Mesenchymal stem cell (in vitro differentiated cells and primary cell): ENCODE data around the gene TRPM3.

ENCODE experiments used
- DNase-seq: peaks from one replicate; pipeline ENCODE4 v3.0.0-alpha.2; 2013
- H2AFZ ChIP-seq: one replicate; pipeline ENCODE4 v1.6.1; 2013; ENCODE audit warnings: low read depth, mild to moderate bottlenecking, control low read depth, inconsistent platforms, low read length, moderate library complexity
- H2AK5ac ChIP-seq: 2 replicates; pipeline ENCODE4 v1.6.1; 2013; ENCODE audit warnings: low read length, moderate library complexity, mild to moderate bottlenecking, inconsistent platforms; ENCODE audit not compliant: severe bottlenecking
- H2BK120ac ChIP-seq: one replicate; pipeline ENCODE4 v1.6.1; 2013; ENCODE audit warnings: low read depth, mild to moderate bottlenecking, inconsistent platforms, low read length, moderate library complexity
- H2BK12ac ChIP-seq, 2 experiments: one replicate each; pipeline ENCODE4 v1.6.1; 2013; ENCODE audit warnings: inconsistent platforms in 2 of 2, low read length in 2 of 2, mild to moderate bottlenecking in 2 of 2, moderate library complexity in 2 of 2, control low read depth in 1 of 2
- H2BK15ac ChIP-seq: one replicate; pipeline ENCODE4 v1.6.1; 2013; ENCODE audit warnings: mild to moderate bottlenecking, low read depth, inconsistent platforms; ENCODE audit not compliant: poor library complexity, severe bottlenecking
- H2BK5ac ChIP-seq: 2 replicates; pipeline ENCODE4 v1.6.1; 2013; ENCODE audit warnings: low read depth, mild to moderate bottlenecking, low read length, control low read depth, inconsistent platforms; ENCODE audit not compliant: poor library complexity, severe bottlenecking
- H3K14ac ChIP-seq, 2 experiments: one replicate each; pipeline ENCODE4 v1.6.1; 2013; ENCODE audit warnings: inconsistent platforms in 2 of 2, low read length in 2 of 2, control low read depth in 1 of 2, mild to moderate bottlenecking in 1 of 2, moderate library complexity in 1 of 2
- H3K18ac ChIP-seq, 2 experiments: one replicate each; pipeline ENCODE4 v1.6.1; 2013; ENCODE audit warnings: inconsistent platforms in 2 of 2, low read length in 2 of 2, control low read depth in 1 of 2, low read depth in 1 of 2, mild to moderate bottlenecking in 1 of 2
- H3K23ac ChIP-seq, 2 experiments: one replicate each; pipeline ENCODE4 v1.6.1; 2013; ENCODE audit warnings: inconsistent platforms in 2 of 2, low read length in 2 of 2, mild to moderate bottlenecking in 2 of 2, moderate library complexity in 2 of 2, control low read depth in 1 of 2
- H3K27ac ChIP-seq: 2 replicates; pipeline ENCODE4 v1.5.1; 2013; ENCODE audit warnings: mild to moderate bottlenecking, moderate library complexity, low read length, control low read depth, inconsistent platforms; ENCODE audit not compliant: poor library complexity, severe bottlenecking
- H3K27me3 ChIP-seq, 2 experiments: 2 replicates each; pipeline versions ENCODE4 v1.6.1 to v1.7.0; 2013; ENCODE audit warnings: low read length in 2 of 2, mild to moderate bottlenecking in 2 of 2, moderate library complexity in 2 of 2, control low read depth in 1 of 2, inconsistent platforms in 1 of 2; ENCODE audit not compliant: control insufficient read depth in 1 of 2, insufficient read depth in 1 of 2
- H3K36me3 ChIP-seq, 2 experiments: 2 replicates each; pipeline versions ENCODE4 v1.6.1 to v1.7.0; 2013; ENCODE audit warnings: low read length in 2 of 2, control low read depth in 1 of 2, inconsistent platforms in 1 of 2, low read depth in 1 of 2, mild to moderate bottlenecking in 1 of 2; ENCODE audit not compliant: insufficient read depth in 2 of 2, control insufficient read depth in 1 of 2
- H3K4ac ChIP-seq, 2 experiments: one replicate each; pipeline ENCODE4 v1.6.1; 2013; ENCODE audit warnings: inconsistent platforms in 2 of 2, low read length in 2 of 2, mild to moderate bottlenecking in 2 of 2, moderate library complexity in 2 of 2, control low read depth in 1 of 2, low read depth in 1 of 2
- H3K4me1 ChIP-seq: 2 replicates; pipeline ENCODE4 v1.6.1; 2013; ENCODE audit warnings: low read depth, low read length, control low read depth; ENCODE audit not compliant: control insufficient read depth, insufficient read depth
- H3K4me2 ChIP-seq: 2 replicates; pipeline ENCODE4 v1.6.1; 2013; ENCODE audit warnings: low read length, mild to moderate bottlenecking, inconsistent platforms; ENCODE audit not compliant: poor library complexity, severe bottlenecking
- H3K4me3 ChIP-seq, 2 experiments: 2 replicates each; pipeline versions ENCODE4 v1.5.1 to v1.7.0; 2013; ENCODE audit warnings: low read length in 2 of 2, mild to moderate bottlenecking in 2 of 2, control low read depth in 1 of 2, low read depth in 1 of 2; ENCODE audit not compliant: insufficient read depth in 1 of 2
- H3K79me1 ChIP-seq: replicated peaks from 2 replicates; pipeline ENCODE4 v1.6.1; 2013; ENCODE audit warnings: mild to moderate bottlenecking, control low read depth, low read length, inconsistent platforms; ENCODE audit not compliant: poor library complexity, severe bottlenecking
- H3K9ac ChIP-seq: 2 replicates; pipeline ENCODE4 v1.7.0; 2013; ENCODE audit warnings: mild to moderate bottlenecking, low read length, moderate library complexity
- H3K9me3 ChIP-seq: 2 replicates; pipeline ENCODE4 v1.7.0; 2013; ENCODE audit warnings: mild to moderate bottlenecking, low read length; ENCODE audit not compliant: control insufficient read depth
- H4K8ac ChIP-seq: one replicate; pipeline ENCODE4 v1.6.1; 2013; ENCODE audit warnings: inconsistent platforms, mild to moderate bottlenecking, low read length, moderate library complexity
- H4K91ac ChIP-seq: one replicate; pipeline ENCODE4 v1.6.1; 2013; ENCODE audit warnings: mild to moderate bottlenecking, low read length, inconsistent platforms
- WGBS: methylation state at CpG from one replicate; pipeline ENCODE4 v1.1.7; 2013; ENCODE audit warnings: mixed read lengths; 5-methylcytosine and 5-hydroxymethylcytosine counted together

Gene TRPM3

DNA sequence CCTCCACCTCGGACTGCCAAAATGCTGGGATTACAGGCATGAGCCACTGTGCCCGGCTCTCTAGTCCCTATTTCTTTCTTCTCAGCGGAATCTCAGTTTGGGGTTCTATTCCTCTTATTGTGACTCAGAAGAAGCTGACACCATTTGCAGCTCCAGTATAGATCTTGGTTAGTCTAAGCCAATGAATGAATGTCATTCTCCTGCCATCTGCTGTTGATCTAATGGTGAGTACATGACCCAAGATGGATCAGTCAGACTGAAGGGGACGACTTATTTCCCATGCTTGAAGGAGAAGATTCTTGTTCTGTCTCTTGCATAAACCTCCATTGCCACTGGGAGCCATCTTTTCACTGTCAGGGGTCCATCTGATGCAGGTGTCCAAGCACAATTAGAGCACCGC, 630.9 kb downstream of the TRPM3 start:
- Histone ChIP-seq H3K4me2 (no peak overlapping the region), H3K79me1 (no peaks in the 10 kb centered on the region), H2BK15ac (no peak overlapping the region), H3K23ac (no peak overlapping the region), H2BK120ac (no peak overlapping the region), H3K27me3 (peaks cover 5 to 9% of the 10 kb centered on the region in 2 experiments), H3K36me3 (no peaks in the 10 kb centered on the region), H3K4me3 (no peak overlapping the region), H2AK5ac (no peak overlapping the region), H4K8ac (no peak overlapping the region), H4K91ac (no peak overlapping the region), H3K9me3 (no peaks in the 10 kb centered on the region), H3K18ac (no peak overlapping the region), H3K4ac (no peak overlapping the region), H2AFZ (no peak overlapping the region), H2BK12ac (no peak overlapping the region), H3K9ac (no peak overlapping the region), H3K14ac (no peak overlapping the region), H3K27ac (no peak overlapping the region), H2BK5ac (no peak overlapping the region), H3K4me1 (peaks cover 2% of the 10 kb centered on the region)
- DNase-seq, result no peak
- WGBS, result 86% methylated on average over 5 of the region's 5 CpGs

GRCh38 chr9:70488793-70489105, 632.7 kb downstream of the TRPM3 start:
- Histone ChIP-seq H3K36me3 (no peaks in the 10 kb centered on the region), H3K4me1 (peaks cover 2% of the 10 kb centered on the region), H3K23ac (no peak overlapping the region), H4K8ac (peak overlapping the region; percentile 53), H3K79me1 (no peaks in the 10 kb centered on the region), H2AK5ac (no peak overlapping the region), H3K27ac (no peak overlapping the region), H3K9me3 (no peaks in the 10 kb centered on the region), H2BK5ac (no peak overlapping the region), H3K14ac (no peak overlapping the region), H2BK15ac (no peak overlapping the region), H2BK120ac (no peak overlapping the region), H3K27me3 (no peaks in the 10 kb centered on the region), H4K91ac (no peak overlapping the region), H3K4me3 (no peak overlapping the region), H2AFZ (no peak overlapping the region), H3K4ac (no peak overlapping the region), H3K18ac (no peak overlapping the region), H2BK12ac (peak overlapping the region in 1 of 2 experiments; percentile 32), H3K9ac (peak overlapping the region; percentile 19), H3K4me2 (no peak overlapping the region)
- WGBS, result 59% methylated on average over 3 of the region's 3 CpGs
- DNase-seq, result no peak

DNA sequence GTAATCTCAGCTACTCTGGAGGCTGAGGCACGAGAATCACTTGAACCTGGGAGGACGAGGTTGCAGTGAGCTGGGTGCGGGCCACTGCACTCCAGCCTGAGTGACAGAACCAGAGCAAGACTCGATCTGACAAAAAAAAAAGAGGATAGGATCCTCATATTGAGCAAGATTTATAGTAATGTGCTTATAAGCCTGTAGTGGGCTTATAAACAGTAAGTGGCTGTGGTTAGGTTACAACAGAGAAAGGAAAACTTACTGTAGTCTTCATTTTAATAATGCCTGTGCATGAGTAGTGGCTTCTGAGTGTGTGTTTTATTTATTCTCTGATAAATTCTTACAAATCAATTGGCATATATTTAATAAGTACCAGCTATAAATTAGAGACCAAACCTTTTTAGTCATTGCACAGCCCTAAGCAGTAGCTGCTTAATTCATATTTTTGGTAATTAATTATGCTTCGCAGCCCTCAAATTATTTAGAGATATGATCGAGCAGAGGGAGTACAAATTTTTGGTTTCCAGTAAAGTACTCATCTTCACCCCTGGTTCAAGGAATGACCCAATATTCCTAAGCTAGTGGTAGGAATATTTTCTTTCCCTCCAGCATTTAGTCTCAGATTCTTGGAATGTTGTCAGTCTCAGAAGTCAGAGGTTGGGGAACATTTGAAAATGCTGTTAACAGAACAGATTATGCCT, 633.2 kb downstream of the TRPM3 start:
- Histone ChIP-seq H3K4me1 (peaks cover 2% of the 10 kb centered on the region), H2BK5ac (no peak overlapping the region), H2BK12ac (no peak overlapping the region), H4K8ac (no peak overlapping the region), H2BK120ac (no peak overlapping the region), H3K27ac (no peak overlapping the region), H3K4ac (no peak overlapping the region), H2BK15ac (no peak overlapping the region), H3K9ac (peak overlapping the region; percentile 19), H2AFZ (no peak overlapping the region), H3K4me3 (no peak overlapping the region), H3K79me1 (no peaks in the 10 kb centered on the region), H4K91ac (no peak overlapping the region), H3K36me3 (no peaks in the 10 kb centered on the region), H3K9me3 (no peaks in the 10 kb centered on the region), H2AK5ac (no peak overlapping the region), H3K14ac (no peak overlapping the region), H3K23ac (no peak overlapping the region), H3K27me3 (no peaks in the 10 kb centered on the region), H3K18ac (no peak overlapping the region), H3K4me2 (no peak overlapping the region)
- 89% methylated on average over 5 of the region's 6 CpGs for WGBS
- DNase-seq, result peak; percentile 72

- H3K4me3 ChIP-seq, result no peak overlapping the region
- no peak overlapping the region for H3K9ac ChIP-seq
- H3K23ac ChIP-seq, result no peak overlapping the region
- no peak overlapping the region for H4K91ac ChIP-seq
- no peak overlapping the region for H2AFZ ChIP-seq
- no peaks in the 10 kb centered on the region for H3K36me3 ChIP-seq
- H2BK12ac ChIP-seq, result peak overlapping the region in 1 of 2 experiments; percentile 76
- H2BK5ac ChIP-seq, result no peak overlapping the region
- H3K4me1 ChIP-seq, result no peaks in the 10 kb centered on the region
- H3K27me3 ChIP-seq, result no peaks in the 10 kb centered on the region
- no peak overlapping the region for H2AK5ac ChIP-seq
- H3K9me3 ChIP-seq, result no peaks in the 10 kb centered on the region
- 85% methylated on average over 3 of the region's 3 CpGs for WGBS
- H3K4ac ChIP-seq, result no peak overlapping the region
- no peaks in the 10 kb centered on the region for H3K79me1 ChIP-seq
- H2BK15ac ChIP-seq, result no peak overlapping the region
- DNase-seq, result no peak
- no peak overlapping the region for H2BK120ac ChIP-seq
- H4K8ac ChIP-seq, result no peak overlapping the region
- H3K18ac ChIP-seq, result no peak overlapping the region
- H3K27ac ChIP-seq, result no peak overlapping the region
- no peak overlapping the region for H3K4me2 ChIP-seq
- no peak overlapping the region for H3K14ac ChIP-seq
Measured at GRCh38 chr9:70486127-70486526, 635.3 kb downstream of the TRPM3 start.
